GM18499 (cell line): Measurements from ENCODE around the gene FRMD3.

ENCODE experiments used
- ATAC-seq: cut with Tn5 transposase; IDR thresholded peaks from one replicate; pipeline ENCODE4 v1.9.1; 2021; ENCODE audit warnings: moderate number of reproducible peaks; ENCODE audit not compliant: insufficient read depth, unreplicated experiment

Gene FRMD3

GRCh38 chr9:83346655-83347420, 191.4 kb downstream of the FRMD3 start:
- ATAC-seq, result no peak

- ATAC-seq, result no peak
These were observed 194.7 kb downstream of the FRMD3 start for GRCh38 chr9:83343366-83343999.

- no peak for ATAC-seq
These were observed 195.5 kb downstream of the FRMD3 start for GRCh38 chr9:83342731-83343130.

GRCh38 chr9:83342006-83342405, 196.2 kb downstream of the FRMD3 start:
- ATAC-seq, result no peak

- no peak for ATAC-seq
These were observed 197.8 kb downstream of the FRMD3 start for GRCh38 chr9:83340451-83340850.

- no peak for ATAC-seq
These were observed 198.8 kb downstream of the FRMD3 start for GRCh38 chr9:83339435-83339834.

- no peak for ATAC-seq
These were observed 201.5 kb downstream of the FRMD3 start for GRCh38 chr9:83336706-83337105.

- no peak for ATAC-seq
These were observed 203.9 kb downstream of the FRMD3 start for GRCh38 chr9:83334320-83334719.

GRCh38 chr9:83330207-83331196, 207.7 kb downstream of the FRMD3 start:
- no peak for ATAC-seq

- ATAC-seq, result no peak
These were observed 210.2 kb downstream of the FRMD3 start for GRCh38 chr9:83327750-83328622.

- ATAC-seq, result no peak
These were observed 210.9 kb downstream of the FRMD3 start for GRCh38 chr9:83327323-83327722.

GRCh38 chr9:83323148-83323547, 215.1 kb downstream of the FRMD3 start:
- no peak for ATAC-seq

GRCh38 chr9:83322438-83322837, 215.8 kb downstream of the FRMD3 start:
- ATAC-seq, result no peak

GRCh38 chr9:83317244-83317643, 221.0 kb downstream of the FRMD3 start:
- ATAC-seq, result no peak

- ATAC-seq, result no peak
These were observed 222.6 kb downstream of the FRMD3 start for GRCh38 chr9:83315649-83316048.

- ATAC-seq, result no peak
These were observed 224.4 kb downstream of the FRMD3 start for GRCh38 chr9:83313781-83314180.

GRCh38 chr9:83312537-83312936, 225.7 kb downstream of the FRMD3 start:
- ATAC-seq, result no peak

- no peak for ATAC-seq
These were observed 231.0 kb downstream of the FRMD3 start for GRCh38 chr9:83307066-83307724.

- no peak for ATAC-seq
These were observed 233.5 kb downstream of the FRMD3 start for GRCh38 chr9:83304686-83305085.
